ENCODE data around the gene MCEMP1.
A peak's percentile ranks its signal among the peaks of the same experiment; 100 is the strongest.

MCEMP1 gene

DNA sequence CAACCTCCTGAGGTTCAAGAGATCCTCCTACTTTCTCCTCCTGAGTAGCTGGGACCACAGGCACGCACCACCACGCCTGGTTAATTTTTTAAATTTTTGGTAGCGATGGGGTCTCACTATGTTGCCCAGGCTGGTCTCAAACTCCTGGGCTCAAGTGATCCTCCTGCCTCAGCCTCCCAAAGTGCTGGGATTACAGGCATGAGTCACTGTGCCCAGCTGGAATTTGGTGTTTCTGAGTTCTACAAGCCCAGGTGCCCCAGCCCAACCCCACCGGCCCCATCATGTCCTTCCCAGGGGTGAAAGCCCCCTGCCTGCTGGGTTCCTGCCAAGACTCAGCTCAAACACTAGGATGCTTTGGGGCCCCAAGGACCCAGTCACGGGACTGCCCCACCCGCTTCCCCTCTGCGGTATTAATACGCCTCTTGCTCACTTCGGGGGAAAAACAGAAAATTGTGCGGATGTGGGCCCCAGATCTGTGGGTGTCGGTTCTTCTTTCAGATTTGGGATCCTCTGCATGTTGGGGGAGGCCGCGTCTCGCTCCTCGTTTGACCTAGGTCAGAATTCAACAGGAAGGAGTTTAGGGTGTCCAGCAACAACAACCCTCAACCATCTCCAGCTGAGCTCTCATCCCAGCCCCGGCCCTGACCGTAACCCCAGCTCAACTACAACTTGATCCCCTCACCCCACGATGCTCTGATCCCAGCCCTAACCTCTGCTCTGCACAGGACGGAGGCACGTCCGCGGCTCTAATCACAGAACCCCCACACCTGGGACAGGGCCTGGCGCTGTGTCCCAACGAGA is 28.7 kb downstream of the MCEMP1 start:
- Mint-ChIP-seq H3K27me3 (peaks cover 3% of the 10 kb centered on the region), H3K36me3 (ENCODE audit: low read depth) (no peaks in the 10 kb centered on the region), H3K9me3 (no peaks in the 10 kb centered on the region), H3K4me1 (peaks cover 62% of the 10 kb centered on the region), H3K4me3 (peak overlapping the region; percentile 61), H3K27ac (peak overlapping the region; percentile 92)
- ATAC-seq (peak; percentile 84), DNase-seq (peak; percentile 84)

DNA sequence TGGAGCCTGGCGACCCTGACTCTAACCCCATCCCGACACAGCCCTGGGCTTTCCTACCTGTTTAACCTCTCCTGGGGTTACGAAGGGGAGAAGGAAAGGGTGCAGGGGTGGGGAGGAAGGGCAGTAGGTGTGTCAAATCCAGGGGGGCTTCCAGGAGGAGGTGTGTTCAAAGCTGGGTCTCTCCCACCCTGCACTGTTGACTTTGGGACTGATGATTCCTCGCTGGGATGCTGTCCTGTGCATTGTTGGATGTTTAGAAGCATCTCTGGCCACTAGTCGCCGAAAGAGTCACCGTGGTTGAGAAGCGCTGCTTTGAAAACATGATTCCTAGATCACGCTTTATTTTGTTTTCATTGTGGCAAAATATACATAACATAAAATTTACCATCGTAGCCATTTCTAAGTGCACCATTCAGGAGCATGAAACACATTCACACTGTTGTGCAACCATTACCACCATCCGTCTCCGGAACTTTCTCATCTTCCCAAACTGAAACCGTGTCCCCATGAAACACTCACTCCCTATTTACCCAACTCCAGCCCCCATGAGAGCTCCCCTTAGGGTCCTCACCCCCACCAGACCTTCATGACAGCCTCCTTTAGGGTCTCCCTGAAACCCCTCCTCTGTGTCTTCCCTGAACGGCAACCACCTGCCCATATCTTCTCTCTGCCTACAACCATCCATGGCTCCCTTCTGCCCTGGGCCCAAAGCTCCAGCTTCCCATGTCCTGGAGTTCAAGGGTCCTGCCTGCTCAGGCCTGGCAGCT is 29.5 kb downstream of the MCEMP1 start:
- H3K4me1 Mint-ChIP-seq = peaks cover 64% of the 10 kb centered on the region
- H3K36me3 Mint-ChIP-seq (ENCODE audit: low read depth) = no peaks in the 10 kb centered on the region
- peak overlapping the region; percentile 61 for H3K4me3 Mint-ChIP-seq
- no peak for DNase-seq
- peaks cover 3% of the 10 kb centered on the region for H3K27me3 Mint-ChIP-seq
- peak overlapping the region; percentile 92 for H3K27ac Mint-ChIP-seq
- ATAC-seq = no peak
- no peaks in the 10 kb centered on the region for H3K9me3 Mint-ChIP-seq

DNA sequence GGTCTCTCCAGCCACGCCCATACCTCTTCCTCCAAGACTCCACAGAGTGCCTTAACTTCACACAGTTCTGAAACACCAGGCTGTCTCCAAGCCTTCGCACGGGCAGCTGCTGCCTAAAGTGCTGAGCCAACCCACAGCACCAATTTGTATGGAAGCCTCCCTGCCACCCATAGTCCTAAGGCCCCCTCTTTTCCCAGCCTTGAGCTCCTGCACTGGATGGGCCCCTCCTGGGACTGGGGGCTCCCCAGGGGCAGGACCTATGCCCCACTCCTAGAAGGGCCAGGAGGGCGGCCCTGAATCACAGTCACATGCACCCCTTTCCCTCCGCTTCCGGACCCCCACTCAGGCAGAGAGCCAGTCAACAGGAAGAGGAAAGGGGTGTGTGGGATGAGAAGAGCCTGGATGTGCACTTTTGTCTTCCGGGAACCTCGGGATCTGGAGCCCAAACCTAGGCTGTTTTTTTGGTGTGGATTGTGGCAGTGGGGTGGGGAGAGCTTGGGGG is 30.1 kb downstream of the MCEMP1 start:
- DNase-seq = no peak

DNA sequence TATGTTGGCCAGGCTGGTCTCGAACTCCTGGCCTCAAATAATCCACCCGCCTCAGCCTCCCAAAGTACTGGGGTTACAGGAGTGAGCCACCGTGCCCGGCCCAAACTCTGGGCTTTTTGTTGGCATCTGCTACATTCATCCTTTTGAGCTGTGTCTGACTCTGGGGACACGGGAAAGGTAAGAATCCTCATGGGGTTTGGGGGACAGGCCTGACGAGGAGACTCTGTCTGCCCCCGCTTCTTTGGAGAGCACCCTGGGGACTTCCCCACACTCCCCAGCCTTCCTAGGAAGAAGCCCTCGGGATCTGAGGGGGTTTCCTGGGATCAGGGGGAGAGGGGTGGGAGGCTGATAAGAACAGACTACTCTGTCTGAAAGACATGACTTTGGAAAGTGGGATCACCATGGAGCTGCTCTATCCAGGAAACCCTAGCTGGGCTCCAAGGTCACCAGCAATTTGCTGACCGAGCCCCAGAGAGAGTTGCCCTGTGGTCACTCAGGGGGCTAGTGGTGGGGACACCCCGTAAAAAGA is 33.1 kb downstream of the MCEMP1 start:
- DNase-seq (no peak), ATAC-seq (no peak)
- no peaks in the 10 kb centered on the region for H3K9me3 Mint-ChIP-seq
- no peak overlapping the region for H3K4me3 Mint-ChIP-seq
- no peaks in the 10 kb centered on the region for H3K36me3 Mint-ChIP-seq (ENCODE audit: low read depth)
- H3K27ac Mint-ChIP-seq = no peak overlapping the region
- peaks cover 61% of the 10 kb centered on the region for H3K4me1 Mint-ChIP-seq
- H3K27me3 Mint-ChIP-seq = no peaks in the 10 kb centered on the region

More for the DNA sequence above, 30.1 kb downstream of the MCEMP1 start:
- Mint-ChIP-seq H3K4me3 (peak overlapping the region; percentile 7), H3K27ac (peak overlapping the region; percentile 11), H3K27me3 (peaks cover 3% of the 10 kb centered on the region), H3K4me1 (peaks cover 62% of the 10 kb centered on the region), H3K9me3 (no peaks in the 10 kb centered on the region), H3K36me3 (ENCODE audit: low read depth) (no peaks in the 10 kb centered on the region)
- ATAC-seq = no peak

DNA sequence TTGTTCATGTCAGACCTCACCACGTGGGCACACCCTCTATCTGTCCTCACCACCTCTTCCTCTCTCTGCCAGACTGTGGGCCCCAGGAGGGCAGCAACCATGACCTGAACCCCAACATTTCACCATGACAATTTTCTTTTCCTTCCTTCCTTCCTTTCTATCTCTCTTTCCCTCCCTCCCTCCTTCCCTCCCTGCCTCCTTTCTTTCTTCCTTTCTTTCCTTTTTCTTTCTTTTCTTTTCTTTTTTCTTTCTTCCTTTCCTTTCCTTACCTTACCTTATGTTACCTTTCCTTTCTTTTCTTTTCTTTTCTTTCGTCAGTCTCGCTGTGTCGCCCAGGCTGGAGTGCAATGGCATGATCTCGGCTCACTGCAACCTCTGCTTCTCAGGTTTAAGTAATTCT is 33.7 kb downstream of the MCEMP1 start:
- Mint-ChIP-seq H3K9me3 (no peaks in the 10 kb centered on the region), H3K27me3 (no peaks in the 10 kb centered on the region), H3K4me3 (no peak overlapping the region), H3K36me3 (ENCODE audit: low read depth) (no peaks in the 10 kb centered on the region), H3K4me1 (peaks cover 61% of the 10 kb centered on the region), H3K27ac (no peak overlapping the region)
- ATAC-seq = no peak
- no peak for DNase-seq

DNA sequence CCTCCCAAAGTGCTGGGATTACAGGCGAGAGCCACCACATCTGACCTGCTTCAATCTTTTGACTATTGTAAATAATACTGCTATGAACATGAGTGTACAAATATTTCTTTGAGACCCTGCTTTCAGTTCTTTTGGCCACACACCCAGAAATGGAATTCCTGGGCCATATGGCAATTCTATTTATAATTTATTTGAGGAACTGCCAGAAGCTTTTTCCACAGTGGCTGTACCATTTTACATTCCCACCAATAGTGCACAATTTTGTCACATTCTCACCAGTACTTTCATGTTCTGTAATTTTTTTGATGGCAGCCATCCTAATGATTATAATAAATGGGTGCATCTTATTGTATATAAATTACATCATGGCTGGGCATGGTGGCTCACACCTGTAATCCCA is 38.8 kb downstream of the MCEMP1 start:
- DNase-seq = no peak
- Mint-ChIP-seq H3K36me3 (ENCODE audit: low read depth) (peaks cover 8% of the 10 kb centered on the region), H3K4me1 (peaks cover 51% of the 10 kb centered on the region), H3K27ac (no peak overlapping the region), H3K27me3 (no peaks in the 10 kb centered on the region), H3K9me3 (peaks cover 7% of the 10 kb centered on the region), H3K4me3 (no peak overlapping the region)
- ATAC-seq = no peak

DNA sequence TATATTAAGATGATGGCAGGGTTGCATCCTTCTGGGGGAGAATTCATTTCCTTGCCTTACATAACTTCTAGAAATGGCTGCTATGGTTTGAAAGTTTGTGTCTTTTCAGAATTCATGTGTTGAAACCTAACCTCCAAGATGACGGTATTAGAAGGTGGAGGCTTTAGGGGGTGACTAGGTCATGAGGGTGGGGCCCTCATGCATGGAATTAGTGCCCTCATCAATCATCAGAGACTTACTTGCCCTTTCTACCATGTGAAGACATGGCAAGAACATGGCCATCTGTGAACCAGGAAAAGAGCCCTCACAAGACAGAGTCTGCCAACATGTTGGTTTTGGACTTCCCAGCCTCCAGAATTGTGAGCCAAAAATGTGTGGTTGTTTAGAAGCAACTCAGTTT is 39.9 kb downstream of the MCEMP1 start:
- Mint-ChIP-seq H3K9me3 (peaks cover 7% of the 10 kb centered on the region), H3K4me1 (peaks cover 52% of the 10 kb centered on the region), H3K36me3 (ENCODE audit: low read depth) (peaks cover 8% of the 10 kb centered on the region), H3K27ac (no peak overlapping the region), H3K27me3 (no peaks in the 10 kb centered on the region), H3K4me3 (no peak overlapping the region)
- no peak for DNase-seq
- no peak for ATAC-seq

DNA sequence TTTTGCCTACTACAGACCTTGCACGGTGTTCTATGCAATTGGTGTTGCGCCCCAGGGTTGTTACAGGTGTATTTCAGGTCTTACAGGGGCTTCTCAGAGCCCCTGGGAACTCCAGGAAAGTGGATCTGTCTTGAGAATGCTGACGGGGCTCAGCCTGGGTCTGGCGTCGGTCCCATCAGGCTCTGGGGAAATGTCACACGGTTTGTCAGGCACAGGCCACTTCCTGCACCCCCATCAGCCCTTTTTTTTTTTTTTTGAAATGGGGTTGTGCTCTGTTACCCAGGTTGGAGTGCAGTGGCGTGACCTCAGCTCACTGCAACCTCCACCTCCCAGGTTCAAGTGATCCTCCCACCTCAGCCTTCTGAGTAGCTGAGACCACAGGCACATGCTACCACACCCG is 41.8 kb downstream of the MCEMP1 start:
- Mint-ChIP-seq H3K9me3 (peaks cover 7% of the 10 kb centered on the region), H3K4me3 (no peak overlapping the region), H3K27ac (peak overlapping the region; percentile 37), H3K27me3 (no peaks in the 10 kb centered on the region), H3K4me1 (peaks cover 49% of the 10 kb centered on the region), H3K36me3 (ENCODE audit: low read depth) (peaks cover 8% of the 10 kb centered on the region)
- ATAC-seq (peak; percentile 20), DNase-seq (no peak)

DNA sequence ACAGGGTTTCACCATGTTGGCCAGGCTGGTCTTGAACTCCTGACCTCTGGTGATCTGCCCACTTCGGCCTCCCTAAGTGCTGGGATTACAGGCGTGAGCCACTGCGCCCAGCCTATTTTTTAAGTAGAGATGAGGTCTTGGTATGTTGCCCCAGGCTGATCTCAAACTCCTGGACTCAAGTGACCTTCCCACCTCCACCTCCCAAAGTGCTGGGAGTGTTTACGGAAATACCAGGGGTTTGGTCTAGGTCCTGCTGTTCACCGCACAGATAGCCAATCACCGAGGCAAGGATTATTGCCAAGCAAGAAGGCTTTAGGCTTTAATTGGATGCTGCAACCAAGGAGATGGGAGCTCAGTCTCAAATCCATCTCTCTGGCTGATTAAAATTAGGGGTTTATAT is 43.5 kb downstream of the MCEMP1 start:
- Mint-ChIP-seq H3K36me3 (ENCODE audit: low read depth) (peaks cover 8% of the 10 kb centered on the region), H3K27ac (no peak overlapping the region), H3K27me3 (no peaks in the 10 kb centered on the region), H3K4me3 (no peak overlapping the region), H3K4me1 (peaks cover 33% of the 10 kb centered on the region), H3K9me3 (peaks cover 7% of the 10 kb centered on the region)
- DNase-seq (no peak), ATAC-seq (no peak)

DNA sequence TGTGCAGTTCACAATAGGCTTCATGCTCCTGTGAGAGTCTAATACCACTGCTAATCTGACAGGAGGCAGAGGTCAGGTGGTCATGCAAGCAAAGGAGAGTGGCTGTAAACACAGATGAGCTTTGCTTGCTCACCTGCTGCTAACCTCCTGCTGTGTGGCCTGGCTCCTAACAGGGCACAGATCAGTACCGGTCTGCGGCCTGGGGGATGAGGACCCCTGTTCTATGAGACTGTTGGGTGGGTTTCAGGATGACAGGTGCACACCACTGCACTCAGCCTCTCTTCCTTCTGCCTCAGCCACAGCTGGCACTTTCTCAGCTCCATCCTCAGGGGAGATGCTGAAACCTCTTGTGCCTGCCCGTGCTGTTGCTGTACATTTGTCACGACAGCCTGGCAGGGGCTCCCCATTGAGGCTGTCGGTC is 45.4 kb downstream of the MCEMP1 start:
- ATAC-seq (no peak), DNase-seq (no peak)
- H3K36me3 Mint-ChIP-seq (ENCODE audit: low read depth) = no peaks in the 10 kb centered on the region
- H3K4me1 Mint-ChIP-seq = peaks cover 26% of the 10 kb centered on the region
- no peak overlapping the region for H3K27ac Mint-ChIP-seq
- H3K27me3 Mint-ChIP-seq = peaks cover 4% of the 10 kb centered on the region
- H3K4me3 Mint-ChIP-seq = no peak overlapping the region
- no peaks in the 10 kb centered on the region for H3K9me3 Mint-ChIP-seq

DNA sequence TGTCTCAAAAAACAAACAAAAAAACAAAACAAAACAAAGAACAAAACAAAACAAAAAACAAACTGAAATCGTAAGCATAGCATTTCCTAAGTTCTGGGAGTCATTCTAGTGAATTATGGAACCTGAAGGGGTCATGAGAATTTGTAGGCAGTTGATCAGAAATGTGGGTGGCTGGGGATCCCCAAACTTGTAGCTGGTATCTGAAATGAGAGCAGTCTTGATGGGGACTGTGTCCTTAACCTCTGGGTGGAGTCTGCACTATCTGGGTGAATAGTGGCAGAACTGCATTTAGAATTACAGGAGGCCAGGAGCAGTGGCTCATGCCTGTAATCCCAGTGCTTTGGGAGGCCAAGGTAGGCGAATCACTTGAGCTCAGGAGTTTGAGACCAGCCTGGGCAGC is 48.9 kb downstream of the MCEMP1 start:
- H3K27ac Mint-ChIP-seq = no peak overlapping the region
- H3K27me3 Mint-ChIP-seq = peaks cover 35% of the 10 kb centered on the region
- H3K4me1 Mint-ChIP-seq = peaks cover 24% of the 10 kb centered on the region

DNA sequence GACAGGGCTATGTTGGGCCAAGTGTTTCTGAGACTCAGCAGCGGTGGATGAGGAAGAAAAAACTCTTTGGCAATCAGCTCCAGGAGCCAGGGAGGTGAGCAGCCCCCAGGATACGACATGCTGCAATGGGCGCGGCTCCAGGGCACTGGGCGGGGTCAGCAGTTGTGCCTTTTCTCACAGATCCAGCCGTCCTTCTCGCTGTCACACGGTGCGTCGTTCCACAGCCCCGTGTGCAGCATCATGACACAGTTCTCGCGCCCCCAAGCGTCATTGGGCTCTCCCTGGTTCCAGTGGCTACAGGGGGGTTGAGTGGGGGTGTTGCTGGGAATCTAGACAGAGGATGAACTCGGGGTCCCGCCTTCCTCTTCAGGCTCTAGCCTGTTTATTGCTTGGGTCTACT is 52.3 kb downstream of the MCEMP1 start:
- DNase-seq (no peak), ATAC-seq (no peak)
- H3K36me3 Mint-ChIP-seq (ENCODE audit: low read depth) = no peaks in the 10 kb centered on the region
- H3K27ac Mint-ChIP-seq = no peak overlapping the region
- no peaks in the 10 kb centered on the region for H3K9me3 Mint-ChIP-seq
- no peak overlapping the region for H3K4me3 Mint-ChIP-seq
- H3K27me3 Mint-ChIP-seq = peaks cover 46% of the 10 kb centered on the region
- peaks cover 17% of the 10 kb centered on the region for H3K4me1 Mint-ChIP-seq

More for the DNA sequence above, 48.9 kb downstream of the MCEMP1 start:
- DNase-seq = no peak
- Mint-ChIP-seq H3K4me3 (no peak overlapping the region), H3K36me3 (ENCODE audit: low read depth) (no peaks in the 10 kb centered on the region), H3K9me3 (no peaks in the 10 kb centered on the region)
- ATAC-seq = no peak

Measured in activated naive CD8-positive, alpha-beta T cell treated with anti-CD3 and anti-CD28 coated beads, Interleukin-2, amount 50 U/mL, for 24 hours (primary cell).